H9 (cell line): ENCODE data around the gene ZMPSTE24. TPM values are rescaled to one million over a fixed set of nuclear protein-coding genes. Genes with fewer than 3 reads are reported as not detected.

ENCODE experiments used
- DNase-seq: peaks from one replicate; pipeline ENCODE4 v3.0.0-alpha.2; 2017
- H2AFZ ChIP-seq: one replicate; pipeline ENCODE4 v1.6.1; 2013; ENCODE audit warnings: mild to moderate bottlenecking, low read length, control low read depth, moderate library complexity
- H2AK5ac ChIP-seq: 2 replicates; pipeline ENCODE4 v1.6.1; 2013; ENCODE audit warnings: low read length, control low read depth, mixed read lengths; ENCODE audit not compliant: insufficient read length
- H2BK120ac ChIP-seq: one replicate; pipeline ENCODE4 v1.6.1; 2013; ENCODE audit warnings: low read depth, mild to moderate bottlenecking, low read length, control low read depth, inconsistent platforms; ENCODE audit not compliant: poor library complexity, severe bottlenecking
- H2BK12ac ChIP-seq: 2 replicates; pipeline ENCODE4 v1.6.1; 2013; ENCODE audit warnings: low read length, control low read depth, mixed read lengths, low read depth; ENCODE audit not compliant: insufficient read length
- H2BK15ac ChIP-seq: 2 replicates; pipeline ENCODE4 v1.6.1; 2013; ENCODE audit warnings: low read depth, low read length, control low read depth
- H2BK20ac ChIP-seq: one replicate; pipeline ENCODE4 v1.6.1; 2013; ENCODE audit warnings: low read depth, mild to moderate bottlenecking, low read length, control low read depth, inconsistent platforms; ENCODE audit not compliant: poor library complexity, severe bottlenecking
- H2BK5ac ChIP-seq: 2 replicates; pipeline ENCODE4 v1.6.1; 2013; ENCODE audit warnings: low read length, control low read depth, mixed read lengths; ENCODE audit not compliant: insufficient read length
- H3K14ac ChIP-seq: 2 replicates; pipeline ENCODE4 v1.6.1; 2013; ENCODE audit warnings: low read length, control low read depth; ENCODE audit not compliant: insufficient read depth
- H3K18ac ChIP-seq: 2 replicates; pipeline ENCODE4 v1.6.1; 2013; ENCODE audit warnings: low read depth, mild to moderate bottlenecking, mixed read lengths, low read length, control low read depth; ENCODE audit not compliant: insufficient read length
- H3K23ac ChIP-seq: 2 replicates; pipeline ENCODE4 v1.6.1; 2013; ENCODE audit warnings: low read length, control low read depth, mixed read lengths, low read depth; ENCODE audit not compliant: insufficient read length
- H3K23me2 ChIP-seq: 2 replicates; pipeline ENCODE4 v1.6.1; 2013; ENCODE audit warnings: low read depth, mild to moderate bottlenecking, mixed read lengths, low read length, control low read depth; ENCODE audit not compliant: insufficient read length, poor library complexity, severe bottlenecking
- H3K27ac ChIP-seq: 2 replicates; pipeline ENCODE4 v1.5.1; 2013; ENCODE audit warnings: low read length, control low read depth, mixed read lengths, low read depth; ENCODE audit not compliant: insufficient read length
- H3K27me3 ChIP-seq: 2 replicates; pipeline ENCODE4 v1.6.1; 2013; ENCODE audit warnings: low read length, control low read depth, inconsistent platforms; ENCODE audit not compliant: insufficient read depth
- H3K4ac ChIP-seq: 2 replicates; pipeline ENCODE4 v1.6.1; 2013; ENCODE audit warnings: low read depth, mild to moderate bottlenecking, control low read depth, inconsistent platforms, low read length, moderate library complexity
- H3K4me1 ChIP-seq: 2 replicates; pipeline ENCODE4 v1.6.1; 2013; ENCODE audit warnings: low read length, control low read depth, inconsistent platforms; ENCODE audit not compliant: insufficient read depth
- H3K4me2 ChIP-seq: 2 replicates; pipeline ENCODE4 v1.6.1; 2013; ENCODE audit warnings: low read length, control low read depth, mixed read lengths; ENCODE audit not compliant: insufficient read length, insufficient read depth
- H3K56ac ChIP-seq: 2 replicates; pipeline ENCODE4 v1.6.1; 2013; ENCODE audit warnings: low read depth, mild to moderate bottlenecking, mixed read lengths, low read length, control low read depth; ENCODE audit not compliant: insufficient read length
- H3K79me1 ChIP-seq: 2 replicates; pipeline ENCODE4 v1.6.1; 2013; ENCODE audit warnings: low read depth, mild to moderate bottlenecking, moderate library complexity, low read length, control low read depth, inconsistent platforms; ENCODE audit not compliant: insufficient read depth, poor library complexity, severe bottlenecking
- H3K79me2 ChIP-seq: 2 replicates; pipeline ENCODE4 v1.6.1; 2013; ENCODE audit warnings: low read length, control low read depth, inconsistent platforms; ENCODE audit not compliant: insufficient read depth
- H3K9ac ChIP-seq: 2 replicates; pipeline ENCODE4 v1.6.1; 2013; ENCODE audit warnings: low read length, control low read depth, mixed read lengths; ENCODE audit not compliant: insufficient read length; ENCODE audit errors: extremely low read depth
- H3K9me3 ChIP-seq: one replicate; pipeline ENCODE4 v1.6.1; 2013; ENCODE audit warnings: low read depth, low read length, inconsistent platforms; ENCODE audit not compliant: control insufficient read depth
- H3T11ph ChIP-seq: one replicate; pipeline ENCODE4 v1.6.1; 2013; ENCODE audit warnings: mild to moderate bottlenecking, low read length, control low read depth, inconsistent platforms
- H4K20me1 ChIP-seq: one replicate; pipeline ENCODE4 v1.6.1; 2013; ENCODE audit not compliant: control insufficient read depth, insufficient read length, insufficient read depth
- H4K5ac ChIP-seq: 2 replicates; pipeline ENCODE4 v1.6.1; 2013; ENCODE audit warnings: low read depth, mild to moderate bottlenecking, mixed read lengths, low read length, control low read depth; ENCODE audit not compliant: insufficient read length
- H4K8ac ChIP-seq: replicated peaks from 2 replicates; pipeline ENCODE4 v1.6.1; 2013; ENCODE audit warnings: low read length, control low read depth, mixed read lengths, low read depth; ENCODE audit not compliant: insufficient read length
- H4K91ac ChIP-seq: 2 replicates; pipeline ENCODE4 v1.6.1; 2013; ENCODE audit warnings: low read depth, mild to moderate bottlenecking, moderate library complexity, mixed read lengths, low read length, control low read depth; ENCODE audit not compliant: insufficient read length
- H3K27ac Mint-ChIP-seq, 3 experiments: 2 replicates in 2 of 3; 3 replicates in 1 of 3; pipeline ENCODE4 v1.8.0; 2020 to 2021; ENCODE audit warnings: mixed read lengths in 3 of 3, mild to moderate bottlenecking in 1 of 3, moderate library complexity in 1 of 3
- H3K27me3 Mint-ChIP-seq: 2 replicates; pipeline ENCODE4 v1.8.0; 2021; ENCODE audit warnings: low read depth, mild to moderate bottlenecking, moderate library complexity, mixed read lengths
- H3K36me3 Mint-ChIP-seq, 3 experiments: 2 replicates in 2 of 3; 3 replicates in 1 of 3; pipeline ENCODE4 v1.8.0; 2020 to 2021; ENCODE audit warnings: low read depth in 3 of 3, mixed read lengths in 3 of 3; ENCODE audit not compliant: insufficient read depth in 1 of 3
- H3K4me1 Mint-ChIP-seq, 2 experiments: 2 replicates each; pipeline ENCODE4 v1.8.0; 2020; ENCODE audit warnings: mixed read lengths in 2 of 2
- H3K4me3 Mint-ChIP-seq, 2 experiments: 2 replicates in 1 of 2; 3 replicates in 1 of 2; pipeline ENCODE4 v1.8.0; 2020 to 2021; ENCODE audit warnings: mild to moderate bottlenecking in 2 of 2, mixed read lengths in 2 of 2, moderate library complexity in 1 of 2
- H3K9me3 Mint-ChIP-seq, 2 experiments: 2 replicates in 1 of 2; 3 replicates in 1 of 2; pipeline ENCODE4 v1.8.0; 2020; ENCODE audit warnings: mild to moderate bottlenecking in 2 of 2, mixed read lengths in 2 of 2, moderate library complexity in 1 of 2
- CTCF ChIP-seq: fragments of 200-600 bp; sonication (generic); conservative IDR thresholded peaks from 3 replicates; pipeline ENCODE4 v1.8.0; 2021; ENCODE audit warnings: antibody characterized with exemption, mild to moderate bottlenecking
- WGBS: extraction: QIAGEN DNeasy Blood & Tissue Kit; methylation state at CpG from one replicate; pipeline ENCODE4 v1.1.7; 2013; ENCODE audit warnings: missing lambda C conversion rate, low lambda C conversion rate, mixed read lengths; ENCODE audit not compliant: insufficient read length; ENCODE audit errors: extremely low coverage; 5-methylcytosine and 5-hydroxymethylcytosine counted together
- total RNA-seq: library from RNA; stranded (reverse); gene quantifications from 2 replicates; pipeline ENCODE4 v1.2.1, GENCODE V29; 2021

The ZMPSTE24 gene
- total RNA-seq, 1 experiment from 2014 or later, result 47.6 TPM

GRCh38 chr1:40306296-40306695, 48.3 kb downstream of the ZMPSTE24 start:
- Histone ChIP-seq H3K56ac (no peak overlapping the region), H4K20me1 (no peaks in the 10 kb centered on the region), H3K9me3 (no peaks in the 10 kb centered on the region), H3K23me2 (peaks cover 3% of the 10 kb centered on the region), H2AK5ac (no peak overlapping the region), H4K91ac (no peak overlapping the region), H3K9ac (no peak overlapping the region), H4K8ac (no peak overlapping the region), H2BK20ac (no peak overlapping the region), H2AFZ (no peak overlapping the region), H2BK5ac (no peak overlapping the region), H4K5ac (no peak overlapping the region), H3K4ac (no peak overlapping the region), H3T11ph (no peak overlapping the region), H3K27me3 (no peaks in the 10 kb centered on the region), H2BK120ac (no peak overlapping the region), H3K14ac (no peak overlapping the region), H3K4me2 (no peak overlapping the region), H2BK15ac (no peak overlapping the region), H2BK12ac (no peak overlapping the region), H3K79me2 (no peaks in the 10 kb centered on the region), H3K4me1 (no peaks in the 10 kb centered on the region), H3K18ac (no peak overlapping the region), H3K23ac (no peak overlapping the region), H3K79me1 (no peaks in the 10 kb centered on the region), H3K27ac (no peak overlapping the region)
- TF ChIP-seq CTCF, result no peak
- Mint-ChIP-seq H3K36me3 (no peaks in the 10 kb centered on the region), H3K27me3 (peaks cover 2% of the 10 kb centered on the region; the same call in 1 of the 2 replicates), H3K9me3 (no peaks in the 10 kb centered on the region), H3K4me1 (no peaks in the 10 kb centered on the region), H3K27ac (peak overlapping the region in 1 of 3 experiments; percentile 57; a peak in 1 of 7 replicates), H3K4me3 (no peak overlapping the region)
- WGBS, result no CpG with 5 or more reads among the region's 4 CpGs
- no peak for DNase-seq
